Calu3 (cell line): ENCODE results near the gene CTSD. TPM values are rescaled to one million over a fixed set of nuclear protein-coding genes. Genes with fewer than 3 reads are reported as not detected.
"Not testable (repeated sequence)": the region's sequence is repeated elsewhere in the genome, so short reads cannot be mapped to it uniquely, and the experiment has no call there.

ENCODE experiments used
- Bru-seq: library from RNA; stranded (reverse); fragments of 400-500 nt; gene quantifications from one replicate; lab custom pipeline; 2021; lab: Mats Ljungman, UMichigan
- BruChase-seq, 2 experiments: library from RNA; stranded (reverse); fragments of 400-500 nt; gene quantifications; one replicate each; lab custom pipeline; 2021; lab: Mats Ljungman, UMichigan
- BruUV-seq: library from RNA; stranded (reverse); fragments of 400-500 nt; replicated peaks from 2 replicates; lab custom pipeline; 2021; lab: Mats Ljungman, UMichigan
- CTCF ChIA-PET: fragments of 300-600 bp; sonication (Branson Sonifier 250); formaldehyde crosslinking; loops from one replicate; lab custom pipeline; 2022; ENCODE audit warnings: antibody characterized with exemption; lab: Charles Lee
- DNase-seq: peaks from one replicate; pipeline ENCODE4 v3.0.0; 2022
- H3K27ac Mint-ChIP-seq: one replicate; pipeline ENCODE4 v1.8.0; 2022; ENCODE audit warnings: mixed read lengths; ENCODE audit not compliant: unreplicated experiment
- H3K27me3 Mint-ChIP-seq: one replicate; pipeline ENCODE4 v1.8.0; 2022; ENCODE audit warnings: mixed read lengths; ENCODE audit not compliant: unreplicated experiment
- H3K36me3 Mint-ChIP-seq: one replicate; pipeline ENCODE4 v1.8.0; 2022; ENCODE audit warnings: mild to moderate bottlenecking, moderate library complexity, mixed read lengths; ENCODE audit not compliant: insufficient read depth, unreplicated experiment
- H3K4me1 Mint-ChIP-seq: one replicate; pipeline ENCODE4 v1.8.0; 2022; ENCODE audit warnings: mild to moderate bottlenecking, low read depth, mixed read lengths; ENCODE audit not compliant: unreplicated experiment
- H3K4me3 Mint-ChIP-seq: one replicate; pipeline ENCODE4 v1.8.0; 2022; ENCODE audit warnings: mild to moderate bottlenecking, low read depth, moderate library complexity, mixed read lengths; ENCODE audit not compliant: unreplicated experiment
- H3K9me3 Mint-ChIP-seq: one replicate; pipeline ENCODE4 v1.8.0; 2022; ENCODE audit warnings: low read depth, mixed read lengths; ENCODE audit not compliant: unreplicated experiment
- intact Hi-C: fragments of 100-400 bp; cut with micrococcal nuclease; formaldehyde crosslinking; loops from one replicate; pipeline ENCODE4 v1.10.0; 2022; ENCODE audit not compliant: unreplicated experiment
- long read RNA-seq: library from polyadenylated mRNA; stranded (forward); transcript quantifications from one replicate; pipeline ENCODE4 v2.0.0, GENCODE V29; 2022
- total RNA-seq: library from RNA; stranded (reverse); gene quantifications from 2 replicates; pipeline ENCODE4 v1.2.3, GENCODE V29; 2022
- TF ChIP-seq, protein P1 (sequence below): fragments of 200-600 bp; IDR thresholded peaks from one replicate; pipeline ENCODE4 v1.8.0; 2022; ENCODE audit warnings: antibody characterized with exemption; ENCODE audit not compliant: unreplicated experiment

The CTSD gene
- 531 and 685 TPM in 2 replicates for total RNA-seq
- percentile 95 among the genes with signal in this experiment for Bru-seq, nascent RNA
- percentile 99 among the genes with signal in this experiment for BruChase-seq, experiment 1, labeled RNA remaining after a 6-hour chase
- BruChase-seq, experiment 2, labeled RNA remaining after a 2-hour chase: percentile 98 among the genes with signal in this experiment
- long read RNA-seq, transcript CTSD-201 (9 exons, 2,123 nt): major isoform, 1,006 of 1,193 reads
- long read RNA-seq, transcript CTSD-208 (9 exons, 1,512 nt): minor isoform, 5 of 1,193 reads
- long read RNA-seq, partial matches to known transcripts: 77 of 1,193 reads
- long read RNA-seq, other reads (novel, unspliced or antisense): 101 of 1,193 reads

DNA sequence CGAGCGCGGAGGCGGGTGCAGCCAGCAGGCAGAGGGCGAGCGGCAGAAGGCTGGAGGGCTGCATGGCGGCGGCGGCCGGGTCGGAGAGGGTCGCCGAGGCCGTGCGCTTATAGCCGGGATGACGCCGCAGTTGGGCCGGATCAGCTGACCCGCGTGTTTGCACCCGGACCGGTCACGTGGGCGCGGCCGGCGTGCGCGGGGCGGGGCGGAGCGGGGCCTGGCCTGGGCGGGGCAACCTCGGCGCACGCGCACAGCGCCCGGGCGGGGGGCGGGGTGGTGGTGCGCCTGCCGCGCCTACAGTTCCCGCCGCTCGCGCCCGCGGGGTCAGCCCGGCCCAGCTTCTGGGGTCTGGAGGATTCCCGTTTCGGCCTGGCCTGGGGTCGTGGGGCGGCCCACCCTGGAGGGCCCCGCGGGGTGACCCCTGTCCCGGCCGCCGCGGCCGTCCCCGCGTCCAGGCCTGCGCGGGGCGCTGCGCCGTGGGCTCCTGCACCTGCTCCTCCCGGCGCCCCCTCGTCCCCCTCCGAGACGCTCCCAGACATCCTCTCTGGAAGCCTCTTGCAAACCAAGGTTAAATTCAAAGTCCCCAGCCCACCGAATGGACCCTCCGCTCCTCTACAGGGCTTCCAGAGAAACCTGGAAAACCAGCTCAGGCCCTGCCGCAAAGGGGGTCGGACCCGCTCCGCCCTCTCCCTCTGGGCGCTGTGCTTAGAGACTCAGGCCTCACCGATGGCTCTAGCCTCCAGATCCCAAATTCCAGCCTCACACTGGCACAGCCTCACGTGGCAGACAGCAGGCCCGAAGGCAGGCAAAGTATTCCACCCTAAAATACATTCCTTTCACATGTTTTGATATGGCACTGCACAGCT, at the start of gene CTSD:
TSS of gene CTSD (minus strand) at position 132 of the 866 bp plus-strand sequence. CDS start at position 64, 68 bp downstream.
- no peaks in the 10 kb centered on the region for H3K27me3 Mint-ChIP-seq

DNA sequence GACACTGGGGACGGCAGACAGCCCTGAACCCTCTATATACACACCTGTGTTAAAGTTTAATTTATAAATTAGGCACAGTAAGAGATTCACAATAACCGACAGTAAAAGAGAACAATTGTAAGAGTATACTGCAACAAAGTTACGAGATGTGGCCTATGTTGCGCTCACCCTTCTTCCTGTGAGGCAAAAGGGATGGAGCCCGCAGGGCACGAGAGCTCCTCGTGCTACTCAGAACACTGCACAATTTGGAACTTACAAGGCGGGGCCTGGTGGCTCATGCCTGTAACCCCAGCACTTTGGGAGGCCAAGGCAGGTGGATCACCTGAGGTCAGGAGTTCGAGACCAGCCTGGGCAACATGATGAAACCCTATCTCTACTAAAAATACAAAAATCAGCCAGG, 49.6 kb upstream of the CTSD start:
- H3K36me3 Mint-ChIP-seq, DNase-seq, H3K27ac Mint-ChIP-seq, BruUV-seq, H3K27me3 Mint-ChIP-seq, H3K4me3 Mint-ChIP-seq, CTCF ChIA-PET, intact Hi-C loops, H3K4me1 Mint-ChIP-seq, H3K9me3 Mint-ChIP-seq: not testable (repeated sequence)

More for the DNA sequence above, at the start of gene CTSD:
- CTCF ChIA-PET: interaction anchor here (0.6 to 1.7 kb wide), 5 partner anchors 14 to 131 kb away, joined by 3 to 8 read pairs (median 5); partner anchors contain the start of gene SYT8
- TF ChIP-seq, protein P1, sequence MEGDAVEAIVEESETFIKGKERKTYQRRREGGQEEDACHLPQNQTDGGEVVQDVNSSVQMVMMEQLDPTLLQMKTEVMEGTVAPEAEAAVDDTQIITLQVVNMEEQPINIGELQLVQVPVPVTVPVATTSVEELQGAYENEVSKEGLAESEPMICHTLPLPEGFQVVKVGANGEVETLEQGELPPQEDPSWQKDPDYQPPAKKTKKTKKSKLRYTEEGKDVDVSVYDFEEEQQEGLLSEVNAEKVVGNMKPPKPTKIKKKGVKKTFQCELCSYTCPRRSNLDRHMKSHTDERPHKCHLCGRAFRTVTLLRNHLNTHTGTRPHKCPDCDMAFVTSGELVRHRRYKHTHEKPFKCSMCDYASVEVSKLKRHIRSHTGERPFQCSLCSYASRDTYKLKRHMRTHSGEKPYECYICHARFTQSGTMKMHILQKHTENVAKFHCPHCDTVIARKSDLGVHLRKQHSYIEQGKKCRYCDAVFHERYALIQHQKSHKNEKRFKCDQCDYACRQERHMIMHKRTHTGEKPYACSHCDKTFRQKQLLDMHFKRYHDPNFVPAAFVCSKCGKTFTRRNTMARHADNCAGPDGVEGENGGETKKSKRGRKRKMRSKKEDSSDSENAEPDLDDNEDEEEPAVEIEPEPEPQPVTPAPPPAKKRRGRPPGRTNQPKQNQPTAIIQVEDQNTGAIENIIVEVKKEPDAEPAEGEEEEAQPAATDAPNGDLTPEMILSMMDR: no peak
- TSS peak; percentile 65 for BruUV-seq
- Mint-ChIP-seq H3K4me1 (peaks cover 25% of the 10 kb centered on the region), H3K9me3 (no peaks in the 10 kb centered on the region), H3K27ac (peak within 1 kb of the TSS; percentile 88), H3K4me3 (peak within 1 kb of the TSS; percentile 74), H3K36me3 (peaks cover 47% of the 10 kb centered on the region)
- intact Hi-C loops: loop anchor here (5.0 kb wide), 1 partner anchor 68 kb away; the partner anchor contains the start of gene SYT8
- peak; percentile 91 for DNase-seq

DNA sequence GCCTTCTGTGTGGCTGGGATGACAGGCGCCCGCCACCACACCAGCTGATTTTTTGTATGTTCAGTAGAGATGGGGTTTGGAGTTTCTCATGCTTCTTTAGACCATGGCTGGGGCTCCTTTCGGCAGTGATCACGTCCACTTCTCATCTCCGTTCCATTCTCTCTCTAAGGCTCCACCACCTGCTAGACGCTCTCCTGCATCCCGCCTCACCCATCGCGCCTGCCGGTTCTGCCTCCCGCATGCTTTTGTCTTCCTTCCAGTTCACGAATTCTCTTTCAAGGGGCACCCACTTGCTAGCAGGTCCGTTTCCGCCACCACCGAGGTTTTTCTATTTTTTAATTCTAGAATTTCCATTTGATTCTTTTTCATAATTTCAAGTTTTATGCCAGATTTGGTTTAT, 49.1 kb upstream of the CTSD start:
- Mint-ChIP-seq H3K27me3 (no peaks in the 10 kb centered on the region), H3K36me3 (no peaks in the 10 kb centered on the region), H3K9me3 (no peaks in the 10 kb centered on the region), H3K4me1 (no peaks in the 10 kb centered on the region), H3K27ac (no peak overlapping the region), H3K4me3 (no peak overlapping the region)
- intact Hi-C loops: no loop called here
- TF ChIP-seq, protein P1: no peak
- CTCF ChIA-PET: no interaction called here
- no peak for DNase-seq
- no TSS peak for BruUV-seq

DNA sequence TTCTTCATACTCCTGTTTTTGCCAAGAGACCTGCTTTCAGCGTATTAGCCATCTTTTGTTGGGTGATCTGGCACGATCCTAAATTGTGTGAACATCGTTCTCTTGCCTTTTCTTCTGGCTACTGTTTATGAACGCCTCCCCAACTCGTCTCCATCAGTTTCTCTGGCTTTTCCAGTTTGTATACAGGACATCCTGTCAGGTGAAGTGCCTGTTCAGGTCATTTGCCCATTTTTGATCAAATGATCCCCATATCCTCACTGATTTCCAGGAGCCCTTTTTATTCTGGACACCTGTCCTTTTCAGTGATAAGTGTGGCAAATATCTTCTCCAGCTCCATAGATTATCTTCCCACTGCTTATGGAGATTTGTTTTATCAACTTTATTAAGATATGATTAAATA, 48.5 kb upstream of the CTSD start:
- intact Hi-C loops: no loop called here
- Mint-ChIP-seq H3K27me3 (no peaks in the 10 kb centered on the region), H3K27ac (no peak overlapping the region)

More for the DNA sequence above, 48.5 kb upstream of the CTSD start:
- no peak overlapping the region for H3K4me3 Mint-ChIP-seq
- H3K4me1 Mint-ChIP-seq: no peaks in the 10 kb centered on the region
- TF ChIP-seq, protein P1: no peak
- H3K9me3 Mint-ChIP-seq: no peaks in the 10 kb centered on the region
- no peaks in the 10 kb centered on the region for H3K36me3 Mint-ChIP-seq
- BruUV-seq: no TSS peak
- CTCF ChIA-PET: no interaction called here
- DNase-seq: no peak
